SK-N-SH (cell line): ENCODE measurements around the gene PDCD11.

Source experiments
- MAX ChIP-seq: IDR thresholded peaks from 2 replicates; pipeline ENCODE4 v1.4.0; 2012; ENCODE audit warnings: low read depth
- TF ChIP-seq, protein P1 (sequence below): fragments of 200-600 bp; sonication (generic); IDR thresholded peaks from 2 replicates; pipeline ENCODE4 v1.6.1; 2017; ENCODE audit warnings: antibody characterized with exemption, mild to moderate bottlenecking, moderate library complexity

- TF ChIP-seq, protein P1, sequence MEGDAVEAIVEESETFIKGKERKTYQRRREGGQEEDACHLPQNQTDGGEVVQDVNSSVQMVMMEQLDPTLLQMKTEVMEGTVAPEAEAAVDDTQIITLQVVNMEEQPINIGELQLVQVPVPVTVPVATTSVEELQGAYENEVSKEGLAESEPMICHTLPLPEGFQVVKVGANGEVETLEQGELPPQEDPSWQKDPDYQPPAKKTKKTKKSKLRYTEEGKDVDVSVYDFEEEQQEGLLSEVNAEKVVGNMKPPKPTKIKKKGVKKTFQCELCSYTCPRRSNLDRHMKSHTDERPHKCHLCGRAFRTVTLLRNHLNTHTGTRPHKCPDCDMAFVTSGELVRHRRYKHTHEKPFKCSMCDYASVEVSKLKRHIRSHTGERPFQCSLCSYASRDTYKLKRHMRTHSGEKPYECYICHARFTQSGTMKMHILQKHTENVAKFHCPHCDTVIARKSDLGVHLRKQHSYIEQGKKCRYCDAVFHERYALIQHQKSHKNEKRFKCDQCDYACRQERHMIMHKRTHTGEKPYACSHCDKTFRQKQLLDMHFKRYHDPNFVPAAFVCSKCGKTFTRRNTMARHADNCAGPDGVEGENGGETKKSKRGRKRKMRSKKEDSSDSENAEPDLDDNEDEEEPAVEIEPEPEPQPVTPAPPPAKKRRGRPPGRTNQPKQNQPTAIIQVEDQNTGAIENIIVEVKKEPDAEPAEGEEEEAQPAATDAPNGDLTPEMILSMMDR, result no peak
- TF ChIP-seq MAX, result no peak
Observed at GRCh38 chr10:103466734-103467133, 70.3 kb downstream of the PDCD11 start.
